ENCODE measurements around the gene CMSS1.
"Not testable (repeated sequence)": the region's sequence is repeated elsewhere in the genome, so short reads cannot be mapped to it uniquely, and the experiment has no call there.

DNA sequence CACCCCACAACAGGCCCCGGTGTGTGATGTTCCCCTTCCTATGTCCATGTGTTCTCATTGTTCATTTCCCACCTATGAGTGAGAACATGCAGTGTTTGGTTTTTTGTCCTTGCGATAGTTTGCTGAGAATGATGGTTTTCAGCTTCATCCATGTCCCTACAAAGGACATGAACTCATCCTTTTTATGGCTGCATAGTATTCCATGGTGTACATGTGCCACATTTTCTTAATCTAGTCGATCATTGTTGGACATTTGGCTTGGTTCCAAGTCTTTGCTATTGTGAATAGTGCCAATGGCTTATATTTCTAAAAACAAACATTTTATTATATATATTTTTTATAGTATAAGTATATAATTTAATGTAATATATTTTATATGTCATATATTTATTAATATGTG lies 233.9 kb downstream of the CMSS1 start:
- not testable (repeated sequence) for TF ChIP-seq YY1 (IDR thresholded peaks at IDR 0.05; ENCODE audit: insufficient read depth, insufficient read length); ZNF274 (IDR thresholded peaks at IDR 0.05; ENCODE audit: low read depth, low read length); SUZ12 (IDR thresholded peaks at IDR 0.05; ENCODE audit: extremely low read depth, insufficient read depth, insufficient read length)
